ENCODE measurements around the gene EXOC7.

EXOC7 gene

GRCh38 chr17:76103274-76104139, at the start of gene EXOC7:
EXOC7 (minus strand) TSS chr17:76103787; CDS start chr17:76103692, 95 bp downstream.
- peak; percentile 93 for DNase-seq (ENCODE audit: insufficient read length, low spot score)
- peak; percentile 96 for FAIRE-seq

GRCh38 chr17:76153202-76153601, 49.6 kb upstream of the EXOC7 start:
- FAIRE-seq (no peak), DNase-seq (ENCODE audit: insufficient read length, low spot score) (no peak)

GRCh38 chr17:76152591-76152990, 49.0 kb upstream of the EXOC7 start:
- DNase-seq (ENCODE audit: insufficient read length, low spot score) (no peak), FAIRE-seq (no peak)

GRCh38 chr17:76151896-76152454, 48.4 kb upstream of the EXOC7 start:
- no peak for DNase-seq (ENCODE audit: insufficient read length, low spot score)
- FAIRE-seq: no peak

- FAIRE-seq (no peak), DNase-seq (ENCODE audit: insufficient read length, low spot score) (no peak)
Observed at GRCh38 chr17:76150712-76151622, 47.4 kb upstream of the EXOC7 start.

- FAIRE-seq: no peak
Observed at GRCh38 chr17:76149214-76149613, 45.6 kb upstream of the EXOC7 start.

GRCh38 chr17:76148015-76148326, 44.4 kb upstream of the EXOC7 start:
- FAIRE-seq (no peak), DNase-seq (ENCODE audit: insufficient read length, low spot score) (no peak)

More at GRCh38 chr17:76149214-76149613, 45.6 kb upstream of the EXOC7 start:
- DNase-seq (ENCODE audit: insufficient read length, low spot score): no peak

- DNase-seq (ENCODE audit: insufficient read length, low spot score) (no peak), FAIRE-seq (no peak)
Observed at GRCh38 chr17:76147211-76148014, 43.8 kb upstream of the EXOC7 start.

- no peak for FAIRE-seq
- DNase-seq (ENCODE audit: insufficient read length, low spot score): no peak
Observed at GRCh38 chr17:76146053-76146851, 42.7 kb upstream of the EXOC7 start.

- DNase-seq (ENCODE audit: insufficient read length, low spot score): no peak
- FAIRE-seq: peak; percentile 90
Observed at GRCh38 chr17:76145231-76146052, 41.9 kb upstream of the EXOC7 start.

- FAIRE-seq: no peak
Observed at GRCh38 chr17:76142585-76143041, 39.0 kb upstream of the EXOC7 start.

GRCh38 chr17:76142039-76142584, 38.5 kb upstream of the EXOC7 start:
- no peak for DNase-seq (ENCODE audit: insufficient read length, low spot score)
- FAIRE-seq: no peak

More at GRCh38 chr17:76142585-76143041, 39.0 kb upstream of the EXOC7 start:
- no peak for DNase-seq (ENCODE audit: insufficient read length, low spot score)

GRCh38 chr17:76141212-76142038, 37.8 kb upstream of the EXOC7 start, which contains the start of gene FOXJ1:
FOXJ1 (minus strand) TSS chr17:76141245; CDS start chr17:76140395, 850 bp downstream.
- FAIRE-seq: peak; percentile 95

GRCh38 chr17:76140661-76141211, 37.1 kb upstream of the EXOC7 start:
- DNase-seq (ENCODE audit: insufficient read length, low spot score) (no peak), FAIRE-seq (no peak)

More at GRCh38 chr17:76141212-76142038, 37.8 kb upstream of the EXOC7 start, which contains the start of gene FOXJ1:
- peak; percentile 99 for DNase-seq (ENCODE audit: insufficient read length, low spot score)

- FAIRE-seq (no peak), DNase-seq (ENCODE audit: insufficient read length, low spot score) (peak; percentile 85)
Observed at GRCh38 chr17:76139801-76140660, 36.4 kb upstream of the EXOC7 start.

Measured in GM19239 (cell line).